Uterus (tissue), 4 donors: Measurements from ENCODE around the gene TRIM15. TPM values are rescaled to one million over a fixed set of nuclear protein-coding genes. Genes with fewer than 3 reads are reported as not detected.

ENCODE experiments used
- DNase-seq, 2 donors: peaks; one replicate each; pipeline ENCODE4 v3.0.0-alpha.2; 2019 to 2020
- H3K27ac ChIP-seq, 2 donors: fragments of 200-600 bp; sonication (generic); 1 replicate in 1 of 2; 2 replicates in 1 of 2; pipeline ENCODE4 v1.5.1; 2016 to 2018
- H3K27me3 ChIP-seq, 2 donors: fragments of 200-600 bp; sonication (generic); one replicate each; pipeline ENCODE4 v1.5.1; 2018 to 2019; ENCODE audit warnings: control low read depth in 1 of 2
- H3K36me3 ChIP-seq, 2 donors: fragments of 200-600 bp; sonication (generic); one replicate each; pipeline ENCODE4 v1.5.1; 2019; ENCODE audit warnings: control low read depth in 1 of 2
- H3K4me1 ChIP-seq, 2 donors: fragments of 200-600 bp; sonication (generic); one replicate each; pipeline ENCODE4 v1.5.1; 2018 to 2019; ENCODE audit warnings: control low read depth in 1 of 2
- H3K4me3 ChIP-seq, 2 donors: fragments of 200-600 bp; sonication (generic); 1 replicate in 1 of 2; 2 replicates in 1 of 2; pipeline ENCODE4 v1.5.1; 2018 to 2019; ENCODE audit warnings: mild to moderate bottlenecking in 1 of 2
- H3K9me3 ChIP-seq, 2 donors: fragments of 200-600 bp; sonication (generic); one replicate each; pipeline ENCODE4 v1.5.1; 2019; ENCODE audit warnings: control low read depth in 1 of 2
- CTCF ChIP-seq, 4 experiments: fragments of 200-600 bp in 2 of 4; fragments of 450-650 bp in 2 of 4; sonication (generic) in 2 of 4; IDR thresholded peaks; one replicate each; pipeline ENCODE4 v1.5.1; 2016 to 2019; ENCODE audit warnings: antibody characterized with exemption in 4 of 4, mild to moderate bottlenecking in 2 of 4, moderate library complexity in 1 of 4
- POLR2A ChIP-seq, 2 donors: fragments of 450-650 bp; IDR thresholded peaks; one replicate each; pipeline ENCODE4 v1.6.1; 2016; ENCODE audit warnings: antibody characterized with exemption in 2 of 2, mild to moderate bottlenecking in 1 of 2, moderate library complexity in 1 of 2
- intact Hi-C: fragments of 100-400 bp; cut with DNase I; formaldehyde crosslinking; loops from one replicate; pipeline ENCODE4 v1.15.1; 2023; ENCODE audit warnings: low total_unique reads
- total RNA-seq, 4 donors: library from RNA; depleted of rRNA in 3 of 4; stranded (reverse); fragments of >200 nt in 3 of 4; gene quantifications; one replicate each; pipeline versions ENCODE4 v1.1.0 to v1.2.4, GENCODE V29; 2014 to 2023
- donor health status: DM: yes; HTN: yes; CAD: no.

The TRIM15 gene
- total RNA-seq, 4 donors from 2014 or later, result not detected

- Histone ChIP-seq H3K27me3 (no peaks in the 10 kb centered on the region), H3K9me3 (no peaks in the 10 kb centered on the region), H3K4me3 (no peak overlapping the region), H3K36me3 (no peaks in the 10 kb centered on the region), H3K4me1 (peaks cover 0 to 5% of the 10 kb centered on the region in 2 donors), H3K27ac (peak overlapping the region; percentile 41 to 48)
- intact Hi-C loops, result no loop called here
- peak in 1 of 2 donors; percentile 25 for DNase-seq
- TF ChIP-seq CTCF (IDR thresholded peaks at IDR 0.05), result no peak
- TF ChIP-seq POLR2A (IDR thresholded peaks at IDR 0.05), result no peak
Measured at GRCh38 chr6:30206799-30207618, 43.7 kb downstream of the TRIM15 start.

- no peak for TF ChIP-seq CTCF (IDR thresholded peaks at IDR 0.05)
- TF ChIP-seq POLR2A (IDR thresholded peaks at IDR 0.05), result no peak
- DNase-seq, result no peak
- H3K27me3 ChIP-seq, result no peaks in the 10 kb centered on the region
- intact Hi-C loops, result no loop called here
- H3K4me3 ChIP-seq, result no peak overlapping the region
- peaks cover 0 to 5% of the 10 kb centered on the region in 2 donors for H3K4me1 ChIP-seq
- H3K36me3 ChIP-seq, result no peaks in the 10 kb centered on the region
- H3K9me3 ChIP-seq, result no peaks in the 10 kb centered on the region
- H3K27ac ChIP-seq, result peak overlapping the region; percentile 41 to 48
Measured at GRCh38 chr6:30207619-30208295, 44.4 kb downstream of the TRIM15 start.

- Histone ChIP-seq H3K27ac (no peak overlapping the region), H3K4me1 (peaks cover 0 to 5% of the 10 kb centered on the region in 2 donors), H3K27me3 (no peaks in the 10 kb centered on the region), H3K36me3 (no peaks in the 10 kb centered on the region), H3K9me3 (no peaks in the 10 kb centered on the region), H3K4me3 (no peak overlapping the region)
- DNase-seq, result no peak
- TF ChIP-seq CTCF (IDR thresholded peaks at IDR 0.05) (no peak), POLR2A (IDR thresholded peaks at IDR 0.05) (no peak)
- intact Hi-C loops, result no loop called here
Measured at GRCh38 chr6:30211306-30211705, 48.0 kb downstream of the TRIM15 start.

- intact Hi-C loops, result no loop called here
- H3K36me3 ChIP-seq, result no peaks in the 10 kb centered on the region
- H3K9me3 ChIP-seq, result no peaks in the 10 kb centered on the region
- H3K27ac ChIP-seq, result no peak overlapping the region
- peak overlapping the region; percentile 84 to 98 for H3K4me3 ChIP-seq
- TF ChIP-seq CTCF (IDR thresholded peaks at IDR 0.05) (no peak), POLR2A (IDR thresholded peaks at IDR 0.05) (no peak)
- no peak for DNase-seq
- H3K4me1 ChIP-seq, result peaks cover 0 to 5% of the 10 kb centered on the region in 2 donors
- no peaks in the 10 kb centered on the region for H3K27me3 ChIP-seq
Measured at GRCh38 chr6:30211899-30212298, 48.6 kb downstream of the TRIM15 start.
